Measurements from ENCODE around the gene FRMD8. TPM values are rescaled to one million over a fixed set of nuclear protein-coding genes. Genes with fewer than 3 reads are reported as not detected.

The FRMD8 gene
- total RNA-seq, 1 experiment from 2014 or later: 22.7 TPM

DNA sequence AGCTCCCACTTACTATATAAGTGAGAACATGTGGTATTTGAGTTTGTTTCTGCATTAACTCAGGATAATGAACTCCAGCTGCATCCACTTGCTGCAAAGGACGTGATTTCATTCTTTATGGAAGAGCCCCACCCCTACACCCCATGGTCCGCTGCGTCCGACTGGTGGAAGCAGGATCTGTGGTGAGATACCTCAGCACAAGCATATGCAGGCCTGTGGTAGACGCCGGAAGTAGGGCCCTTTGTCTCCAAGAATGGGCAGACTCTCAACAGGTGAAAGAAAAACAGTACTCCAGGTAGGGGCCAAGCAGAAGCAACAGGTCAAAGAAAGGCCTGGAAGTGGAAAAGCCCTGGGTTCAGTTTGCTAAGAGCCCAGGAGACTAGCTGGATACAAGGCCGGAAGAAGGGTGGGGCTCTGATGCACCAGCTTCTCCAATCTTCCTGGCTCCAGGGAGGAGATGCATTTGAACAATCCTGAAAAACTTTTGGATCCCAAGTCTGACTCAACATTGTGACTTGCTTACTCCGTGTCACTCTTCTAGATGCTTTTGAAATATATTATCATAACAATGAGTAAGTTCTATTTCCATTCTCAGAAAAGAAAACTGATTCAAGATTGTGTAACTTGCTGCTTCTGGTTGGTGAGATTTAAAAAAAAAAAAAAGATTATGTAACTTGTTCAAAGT, 66.5 kb downstream of the FRMD8 start:
- Histone ChIP-seq H3K79me1 (ENCODE audit: insufficient read depth, low read depth, low read length, poor library complexity, severe bottlenecking) (no peaks in the 10 kb centered on the region), H2BK12ac (ENCODE audit: insufficient read length, low read depth, low read length) (no peak overlapping the region), H3K18ac (ENCODE audit: insufficient read length, low read depth, low read length) (no peak overlapping the region), H3K4me1 (ENCODE audit: insufficient read depth, low read length) (no peaks in the 10 kb centered on the region), H4K20me1 (ENCODE audit: control insufficient read depth, insufficient read depth, insufficient read length) (no peaks in the 10 kb centered on the region), H4K5ac (ENCODE audit: insufficient read length, low read depth, low read length) (no peak overlapping the region), H3K79me2 (ENCODE audit: insufficient read depth, low read length) (no peaks in the 10 kb centered on the region), H3K23me2 (ENCODE audit: insufficient read length, low read depth, low read length, poor library complexity, severe bottlenecking) (peaks cover 4% of the 10 kb centered on the region), H3K14ac (ENCODE audit: insufficient read depth, low read length) (no peak overlapping the region), H3K9me3 (ENCODE audit: control insufficient read depth, low read depth, low read length) (no peaks in the 10 kb centered on the region), H3K9ac (ENCODE audit: extremely low read depth, insufficient read length, low read length) (no peak overlapping the region), H2AFZ (ENCODE audit: low read length) (no peak overlapping the region), H3T11ph (ENCODE audit: low read length) (no peak overlapping the region), H3K4me2 (ENCODE audit: insufficient read depth, insufficient read length, low read length) (no peak overlapping the region), H4K91ac (ENCODE audit: insufficient read length, low read depth, low read length) (no peak overlapping the region), H3K27me3 (ENCODE audit: insufficient read depth, low read length) (peaks cover 18% of the 10 kb centered on the region), H2BK120ac (ENCODE audit: low read depth, low read length, poor library complexity, severe bottlenecking) (no peak overlapping the region), H2BK20ac (ENCODE audit: low read depth, low read length, poor library complexity, severe bottlenecking) (no peak overlapping the region), H2AK5ac (ENCODE audit: insufficient read length, low read length) (no peak overlapping the region), H3K27ac (ENCODE audit: insufficient read length, low read depth, low read length) (no peak overlapping the region), H4K8ac (replicated peaks; ENCODE audit: insufficient read length, low read depth, low read length) (no peak overlapping the region), H2BK5ac (ENCODE audit: insufficient read length, low read length) (no peak overlapping the region), H3K56ac (ENCODE audit: insufficient read length, low read depth, low read length) (no peak overlapping the region), H3K4ac (ENCODE audit: low read depth, low read length) (no peak overlapping the region), H2BK15ac (ENCODE audit: low read depth, low read length) (no peak overlapping the region; the same call in 1 of the 2 replicates), H3K23ac (ENCODE audit: insufficient read length, low read depth, low read length) (no peak overlapping the region)
- H3K36me3 Mint-ChIP-seq (ENCODE audit: insufficient read depth in 1 of 3, low read depth in 3 of 3): peaks cover 2 to 4% (median 3%) of the 10 kb centered on the region in 3 experiments; a peak in 5 of 7 replicates
- WGBS (ENCODE audit: extremely low coverage, insufficient read length, low lambda C conversion rate): no CpG with 5 or more reads among the region's 8 CpGs
- H3K27me3 Mint-ChIP-seq (ENCODE audit: low read depth): peaks cover 88% of the 10 kb centered on the region
- TF ChIP-seq, protein P1, sequence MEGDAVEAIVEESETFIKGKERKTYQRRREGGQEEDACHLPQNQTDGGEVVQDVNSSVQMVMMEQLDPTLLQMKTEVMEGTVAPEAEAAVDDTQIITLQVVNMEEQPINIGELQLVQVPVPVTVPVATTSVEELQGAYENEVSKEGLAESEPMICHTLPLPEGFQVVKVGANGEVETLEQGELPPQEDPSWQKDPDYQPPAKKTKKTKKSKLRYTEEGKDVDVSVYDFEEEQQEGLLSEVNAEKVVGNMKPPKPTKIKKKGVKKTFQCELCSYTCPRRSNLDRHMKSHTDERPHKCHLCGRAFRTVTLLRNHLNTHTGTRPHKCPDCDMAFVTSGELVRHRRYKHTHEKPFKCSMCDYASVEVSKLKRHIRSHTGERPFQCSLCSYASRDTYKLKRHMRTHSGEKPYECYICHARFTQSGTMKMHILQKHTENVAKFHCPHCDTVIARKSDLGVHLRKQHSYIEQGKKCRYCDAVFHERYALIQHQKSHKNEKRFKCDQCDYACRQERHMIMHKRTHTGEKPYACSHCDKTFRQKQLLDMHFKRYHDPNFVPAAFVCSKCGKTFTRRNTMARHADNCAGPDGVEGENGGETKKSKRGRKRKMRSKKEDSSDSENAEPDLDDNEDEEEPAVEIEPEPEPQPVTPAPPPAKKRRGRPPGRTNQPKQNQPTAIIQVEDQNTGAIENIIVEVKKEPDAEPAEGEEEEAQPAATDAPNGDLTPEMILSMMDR (conservative IDR thresholded peaks at IDR 0.05): no peak
- H3K9me3 Mint-ChIP-seq: peaks cover 25 to 36% of the 10 kb centered on the region in 2 experiments
- no peak for DNase-seq
- H3K4me3 Mint-ChIP-seq: no peak overlapping the region
- H3K27ac Mint-ChIP-seq: no peak overlapping the region
- peaks cover 17 to 21% of the 10 kb centered on the region in 2 experiments for H3K4me1 Mint-ChIP-seq

All from H9 (cell line).